ENCODE data around the gene LRRC36. TPM values are rescaled to one million over a fixed set of nuclear protein-coding genes. Genes with fewer than 3 reads are reported as not detected.
"Not testable (repeated sequence)": the region's sequence is repeated elsewhere in the genome, so short reads cannot be mapped to it uniquely, and the experiment has no call there.

The LRRC36 gene
- total RNA-seq, 1 donor from 2014 or later, result 2.1 TPM

GRCh38 chr16:67342616-67343015, 16.0 kb downstream of the LRRC36 start:
- DNase-seq (ENCODE audit: low spot score), result no peak

GRCh38 chr16:67345401-67345800, 18.8 kb downstream of the LRRC36 start:
- DNase-seq (ENCODE audit: low spot score), result peak; percentile 36

GRCh38 chr16:67346341-67346740, 19.7 kb downstream of the LRRC36 start:
- no peak for DNase-seq (ENCODE audit: low spot score)

GRCh38 chr16:67349172-67349571, 22.6 kb downstream of the LRRC36 start:
- DNase-seq (ENCODE audit: low spot score), result no peak

- DNase-seq (ENCODE audit: low spot score), result no peak
Measured at GRCh38 chr16:67350324-67350723, 23.7 kb downstream of the LRRC36 start.

- not testable (repeated sequence) for DNase-seq (ENCODE audit: low spot score)
Measured at GRCh38 chr16:67352463-67352862, 25.8 kb downstream of the LRRC36 start.

- no peak for DNase-seq (ENCODE audit: low spot score)
Measured at GRCh38 chr16:67356396-67356795, 29.8 kb downstream of the LRRC36 start.

- no peak for DNase-seq (ENCODE audit: low spot score)
Measured at GRCh38 chr16:67357561-67357960, 30.9 kb downstream of the LRRC36 start.

- DNase-seq (ENCODE audit: low spot score), result not testable (repeated sequence)
Measured at GRCh38 chr16:67359540-67360269, 33.1 kb downstream of the LRRC36 start.

GRCh38 chr16:67361038-67361437, 34.4 kb downstream of the LRRC36 start:
- DNase-seq (ENCODE audit: low spot score), result no peak

GRCh38 chr16:67364600-67365235, 38.1 kb downstream of the LRRC36 start:
- DNase-seq (ENCODE audit: low spot score), result no peak

GRCh38 chr16:67370661-67371060, 44.0 kb downstream of the LRRC36 start:
- DNase-seq (ENCODE audit: low spot score), result no peak

GRCh38 chr16:67372664-67373063, 46.0 kb downstream of the LRRC36 start:
- DNase-seq (ENCODE audit: low spot score), result no peak

- not testable (repeated sequence) for DNase-seq (ENCODE audit: low spot score)
Measured at GRCh38 chr16:67376012-67376411, 49.4 kb downstream of the LRRC36 start.

- no peak for DNase-seq (ENCODE audit: low spot score)
Measured at GRCh38 chr16:67378642-67379041, 52.0 kb downstream of the LRRC36 start.

GRCh38 chr16:67383284-67383683, 56.7 kb downstream of the LRRC36 start:
- no peak for DNase-seq (ENCODE audit: low spot score)

GRCh38 chr16:67384778-67385510, 58.3 kb downstream of the LRRC36 start:
- no peak for DNase-seq (ENCODE audit: low spot score)

GRCh38 chr16:67386861-67387455, 60.3 kb downstream of the LRRC36 start:
- no peak for DNase-seq (ENCODE audit: low spot score)

GRCh38 chr16:67387479-67388079, 61.0 kb downstream of the LRRC36 start:
- DNase-seq (ENCODE audit: low spot score), result no peak

GRCh38 chr16:67388191-67388590, 61.6 kb downstream of the LRRC36 start:
- no peak for DNase-seq (ENCODE audit: low spot score)

- DNase-seq (ENCODE audit: low spot score), result no peak
Measured at GRCh38 chr16:67388591-67388990, 62.0 kb downstream of the LRRC36 start.

Measured in mucosa of gallbladder (tissue), 1 donor.